Measurements from ENCODE around the gene SFT2D3. TPM values are rescaled to one million over a fixed set of nuclear protein-coding genes. Genes with fewer than 3 reads are reported as not detected.
A peak's percentile ranks its signal among the peaks of the same experiment; 100 is the strongest.

SFT2D3 gene
- polyA plus RNA-seq, 2 of the 4 experiments (the other 2 are of a cell fraction): 4.5 to 10.4 TPM

- TF ChIP-seq RARB (CRISPR knock-in tag; IDR thresholded peaks at IDR 0.05) (no peak), MYC (IDR thresholded peaks at IDR 0.05; ENCODE audit: borderline replicate concordance, low read length) (no peak), GATA3 (IDR thresholded peaks at IDR 0.05; ENCODE audit: borderline replicate concordance) (no peak), ZFP36 (IDR thresholded peaks at IDR 0.05; ENCODE audit: borderline replicate concordance, partially characterized antibody) (no peak), ELK1 (IDR thresholded peaks at IDR 0.05; ENCODE audit: low read depth, low read length) (no peak)
Measured at GRCh38 chr2:127670957-127671290, 30.4 kb upstream of the SFT2D3 start (continued).

- ATAC-seq (no peak), FAIRE-seq (no peak), DNase-seq (ENCODE audit: low read depth in 1 of 2, low spot score in 1 of 2) (no peak)
- WGBS (ENCODE audit: missing lambda C conversion rate): 86% methylated on average over 11 of the region's 14 CpGs
- Histone ChIP-seq H3K27ac (no peak overlapping the region), H3K9me3 (no peaks in the 10 kb centered on the region; the same call in 2 of the 3 replicates), H3K4me2 (no peak overlapping the region), H3K4me3 (no peak overlapping the region), H3K4me1 (peaks cover 15% of the 10 kb centered on the region)
- ChIA-PET POLR2A (no interaction called here), CTCF (interaction anchor here (0.6 to 1.3 kb wide), 3 partner anchors 22 to 285 kb away, joined by 3 read pairs; no protein-coding TSS in a partner anchor)
- no peak for TF ChIP-seq BHLHE40 (IDR thresholded peaks at IDR 0.05; ENCODE audit: low read depth, low read length)
Measured at GRCh38 chr2:127671557-127672302, 29.6 kb upstream of the SFT2D3 start.

- CTCF ChIA-PET: interaction anchor here (0.6 to 1.3 kb wide), 3 partner anchors 22 to 23 kb away, joined by 3 to 6 read pairs (median 3); no protein-coding TSS in a partner anchor
- Histone ChIP-seq H3K9me3 (no peaks in the 10 kb centered on the region; the same call in 2 of the 3 replicates), H3K4me1 (peaks cover 15% of the 10 kb centered on the region), H3K4me2 (no peak overlapping the region), H3K27ac (peak overlapping the region in 1 of 2 experiments; percentile 15; a peak in 1 of 6 replicates), H3K4me3 (no peak overlapping the region)
- ATAC-seq (peak; percentile 6 to 13; a peak in 2 of 6 replicates), DNase-seq (ENCODE audit: low read depth in 1 of 2, low spot score in 1 of 2) (no peak), FAIRE-seq (no peak)
- TF ChIP-seq NFE2L2 (conservative IDR thresholded peaks at IDR 0.05; ENCODE audit: low read length) (no peak), FOXS1 (CRISPR knock-in tag; IDR thresholded peaks at IDR 0.05) (no peak), CHD4 (IDR thresholded peaks at IDR 0.05; ENCODE audit: borderline replicate concordance) (no peak), HOXB13 (CRISPR knock-in tag; IDR thresholded peaks at IDR 0.05; ENCODE audit: low read depth) (no peak), SREBF2 (IDR thresholded peaks at IDR 0.05) (no peak), ESRRA (IDR thresholded peaks at IDR 0.05; ENCODE audit: borderline replicate concordance, low read length) (no peak), RARB (CRISPR knock-in tag; IDR thresholded peaks at IDR 0.05) (no peak), KDM1A (IDR thresholded peaks at IDR 0.05; ENCODE audit: low read depth) (no peak), FOSL2 (IDR thresholded peaks at IDR 0.05) (no peak), FOSL2 (CRISPR knock-in tag; IDR thresholded peaks at IDR 0.05) (no peak)
- TF ChIP-seq, protein P1, sequence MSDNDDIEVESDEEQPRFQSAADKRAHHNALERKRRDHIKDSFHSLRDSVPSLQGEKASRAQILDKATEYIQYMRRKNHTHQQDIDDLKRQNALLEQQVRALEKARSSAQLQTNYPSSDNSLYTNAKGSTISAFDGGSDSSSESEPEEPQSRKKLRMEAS (IDR thresholded peaks at IDR 0.05): no peak
- TF ChIP-seq, protein P2, sequence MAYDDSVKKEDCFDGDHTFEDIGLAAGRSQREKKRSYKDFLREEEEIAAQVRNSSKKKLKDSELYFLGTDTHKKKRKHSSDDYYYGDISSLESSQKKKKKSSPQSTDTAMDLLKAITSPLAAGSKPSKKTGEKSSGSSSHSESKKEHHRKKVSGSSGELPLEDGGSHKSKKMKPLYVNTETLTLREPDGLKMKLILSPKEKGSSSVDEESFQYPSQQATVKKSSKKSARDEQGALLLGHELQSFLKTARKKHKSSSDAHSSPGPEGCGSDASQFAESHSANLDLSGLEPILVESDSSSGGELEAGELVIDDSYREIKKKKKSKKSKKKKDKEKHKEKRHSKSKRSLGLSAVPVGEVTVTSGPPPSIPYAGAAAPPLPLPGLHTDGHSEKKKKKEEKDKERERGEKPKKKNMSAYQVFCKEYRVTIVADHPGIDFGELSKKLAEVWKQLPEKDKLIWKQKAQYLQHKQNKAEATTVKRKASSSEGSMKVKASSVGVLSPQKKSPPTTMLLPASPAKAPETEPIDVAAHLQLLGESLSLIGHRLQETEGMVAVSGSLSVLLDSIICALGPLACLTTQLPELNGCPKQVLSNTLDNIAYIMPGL (CRISPR knock-in tag; IDR thresholded peaks at IDR 0.05; ENCODE audit: borderline replicate concordance): no peak
- POLR2A ChIA-PET: interaction anchor here (0.6 kb wide), 1 partner anchor 9 kb away, joined by 3 read pairs; no protein-coding TSS in a partner anchor
- WGBS (ENCODE audit: missing lambda C conversion rate): 83% methylated on average over 20 of the region's 20 CpGs
Measured at GRCh38 chr2:127672341-127673224, 28.7 kb upstream of the SFT2D3 start.
